ENCODE measurements around the gene ZRANB1. TPM values are rescaled to one million over a fixed set of nuclear protein-coding genes. Genes with fewer than 3 reads are reported as not detected.

The ZRANB1 gene
- total and polyA plus RNA-seq, 2 experiments from 2014 or later = 4.2 to 26.7 TPM

- TF ChIP-seq ZNF462 (CRISPR knock-in tag; IDR thresholded peaks at IDR 0.05) (no peak), POLR2AphosphoS5 (IDR thresholded peaks at IDR 0.05; ENCODE audit: low read depth) (no peak), REST (IDR thresholded peaks at IDR 0.05; ENCODE audit: unreplicated experiment) (no peak), NANOG (IDR thresholded peaks at IDR 0.05; ENCODE audit: borderline replicate concordance) (no peak), EZH2 (IDR thresholded peaks at IDR 0.05; ENCODE audit: low read depth, unreplicated experiment) (no peak), ZNF331 (CRISPR knock-in tag; IDR thresholded peaks at IDR 0.05; ENCODE audit: low read depth) (no peak), ZNF114 (CRISPR knock-in tag; IDR thresholded peaks at IDR 0.05) (no peak), JUNB (IDR thresholded peaks at IDR 0.05; ENCODE audit: unreplicated experiment) (no peak)
Observed at GRCh38 chr10:124916098-124916584, 25.8 kb upstream of the ZRANB1 start (continued).
